ENCODE data around the gene ITGA1.

Gene ITGA1

GRCh38 chr5:52870448-52870847 lies 82.7 kb downstream of the ITGA1 start:
- no peak for FAIRE-seq

GRCh38 chr5:52875827-52876226 lies 88.1 kb downstream of the ITGA1 start:
- FAIRE-seq: no peak

GRCh38 chr5:52876456-52876855 lies 88.7 kb downstream of the ITGA1 start:
- FAIRE-seq: no peak

GRCh38 chr5:52878656-52879055 lies 90.9 kb downstream of the ITGA1 start:
- no peak for FAIRE-seq

GRCh38 chr5:52880541-52880940 lies 92.8 kb downstream of the ITGA1 start:
- no peak for FAIRE-seq

DNA sequence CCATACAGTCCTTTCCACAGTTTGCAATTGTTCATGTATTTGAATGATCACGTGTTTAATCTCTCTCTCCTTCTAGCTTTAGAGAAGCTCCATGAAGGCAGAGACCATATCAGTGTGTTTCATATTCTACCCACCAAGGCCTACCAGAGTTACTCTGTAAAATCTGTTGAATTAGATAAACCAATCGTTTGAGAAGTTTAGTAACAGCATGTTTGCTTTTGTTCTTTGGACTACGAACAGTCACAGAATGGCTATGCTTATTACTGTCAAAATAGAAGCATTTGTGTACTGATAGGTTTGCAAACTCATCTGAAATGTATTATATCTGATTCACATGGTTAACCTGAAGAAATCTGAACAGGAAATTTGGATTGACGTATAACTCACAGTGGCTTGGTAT lies 93.8 kb downstream of the ITGA1 start:
- FAIRE-seq: no peak

GRCh38 chr5:52883110-52883509 lies 95.4 kb downstream of the ITGA1 start:
- no peak for FAIRE-seq

GRCh38 chr5:52884453-52884852 lies 96.7 kb downstream of the ITGA1 start:
- FAIRE-seq: no peak

GRCh38 chr5:52885614-52886013 lies 97.9 kb downstream of the ITGA1 start:
- no peak for FAIRE-seq

DNA sequence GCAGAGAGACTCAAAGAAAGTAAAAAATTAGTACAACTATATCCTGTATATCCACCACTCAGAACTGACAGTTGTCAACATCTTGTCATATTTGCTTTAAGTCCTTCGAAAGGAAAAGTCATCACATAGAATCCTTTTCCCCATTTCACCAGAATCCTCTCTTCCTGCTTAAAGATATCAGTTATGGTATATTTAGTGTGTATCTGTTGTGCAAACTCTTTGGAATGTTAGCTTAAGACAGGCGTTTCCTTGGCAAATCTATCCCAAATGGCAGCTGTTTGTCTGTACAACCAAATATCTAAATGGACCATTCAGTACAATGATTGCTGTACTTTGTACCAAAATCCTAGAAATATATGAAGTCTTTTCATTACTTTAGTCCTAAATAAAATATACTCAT lies 98.5 kb downstream of the ITGA1 start:
- FAIRE-seq: no peak

GRCh38 chr5:52887066-52887465 lies 99.3 kb downstream of the ITGA1 start:
- FAIRE-seq: no peak

DNA sequence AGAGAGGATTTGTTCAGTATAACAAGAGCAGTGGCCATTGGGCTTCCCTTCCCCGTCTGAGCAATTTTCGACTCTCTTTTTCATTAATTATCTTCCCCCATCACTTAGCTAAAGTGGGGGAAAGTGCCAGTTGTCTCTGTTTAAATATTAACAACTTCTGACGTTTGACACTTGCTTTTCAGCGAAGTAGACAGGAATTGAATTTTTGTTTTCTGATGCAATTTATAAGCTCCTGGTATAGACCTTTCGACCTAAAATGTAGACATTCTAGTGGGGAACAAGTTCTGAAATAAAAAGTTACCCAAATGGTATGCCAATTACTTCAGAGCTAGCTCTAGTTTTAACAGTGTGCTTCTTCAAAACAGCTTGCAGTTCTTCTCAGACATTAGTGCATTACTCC lies 100.6 kb downstream of the ITGA1 start:
- no peak for FAIRE-seq

GRCh38 chr5:52892242-52892878 lies 104.6 kb downstream of the ITGA1 start:
- FAIRE-seq: no peak

DNA sequence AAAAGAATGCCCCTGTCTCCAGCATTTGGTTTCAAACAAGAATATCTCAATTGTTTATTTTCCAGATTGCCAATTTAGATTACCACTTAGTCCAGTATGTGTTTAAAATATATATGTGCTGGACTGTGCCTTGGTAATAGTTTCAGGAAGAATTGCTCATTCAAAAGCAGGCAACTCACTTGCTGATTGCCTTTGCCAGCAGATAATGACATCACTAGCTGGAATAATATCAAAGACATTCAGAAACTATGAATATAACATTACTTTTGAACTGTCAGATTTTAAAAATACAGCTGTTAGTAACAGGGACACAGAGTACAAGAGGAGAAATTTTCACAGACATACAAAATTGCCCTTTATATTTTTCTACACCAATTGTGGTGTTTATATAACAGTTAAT lies 105.4 kb downstream of the ITGA1 start:
- FAIRE-seq: no peak

DNA sequence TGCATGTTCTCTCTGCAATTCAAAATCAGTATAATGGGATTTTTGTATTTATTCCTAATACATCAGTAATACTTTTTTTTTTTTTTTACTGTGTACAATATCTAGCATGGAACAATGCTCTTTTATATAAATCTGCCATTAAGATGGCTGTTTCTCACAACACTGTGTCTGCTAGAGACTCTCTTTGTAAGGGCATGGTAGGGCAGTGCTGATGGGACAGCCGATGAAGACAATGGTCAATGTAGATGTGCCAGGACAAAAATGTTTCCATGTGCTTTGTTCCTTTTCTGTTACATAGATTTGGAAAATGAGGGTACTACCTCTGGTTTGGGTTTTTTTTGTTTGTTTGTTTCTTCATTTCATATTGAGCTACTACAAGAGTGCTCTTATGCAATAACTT lies 106.1 kb downstream of the ITGA1 start:
- no peak for FAIRE-seq

- FAIRE-seq: no peak
Measured at GRCh38 chr5:52894451-52894850, 106.7 kb downstream of the ITGA1 start.

DNA sequence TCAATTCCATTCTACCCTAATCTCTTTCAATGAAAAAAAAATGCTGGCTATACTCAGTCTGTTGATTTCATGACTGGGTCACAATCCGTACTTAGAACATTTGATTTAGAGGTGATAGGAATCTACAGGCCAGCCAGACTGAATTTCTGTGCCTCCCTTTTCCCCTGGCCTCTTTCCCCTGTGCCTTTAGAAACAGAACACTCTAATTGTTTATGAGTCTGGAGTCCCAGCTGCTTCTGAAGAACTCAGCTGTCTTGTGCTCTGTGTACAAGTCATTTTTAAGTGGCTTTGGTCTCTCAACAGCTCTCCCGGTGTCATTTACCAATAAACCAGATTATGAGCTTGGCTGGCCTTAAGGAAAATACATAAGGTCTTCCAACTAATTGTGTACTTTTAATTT lies 107.4 kb downstream of the ITGA1 start:
- FAIRE-seq: no peak

GRCh38 chr5:52895572-52896413 lies 108.1 kb downstream of the ITGA1 start:
- FAIRE-seq: no peak

DNA sequence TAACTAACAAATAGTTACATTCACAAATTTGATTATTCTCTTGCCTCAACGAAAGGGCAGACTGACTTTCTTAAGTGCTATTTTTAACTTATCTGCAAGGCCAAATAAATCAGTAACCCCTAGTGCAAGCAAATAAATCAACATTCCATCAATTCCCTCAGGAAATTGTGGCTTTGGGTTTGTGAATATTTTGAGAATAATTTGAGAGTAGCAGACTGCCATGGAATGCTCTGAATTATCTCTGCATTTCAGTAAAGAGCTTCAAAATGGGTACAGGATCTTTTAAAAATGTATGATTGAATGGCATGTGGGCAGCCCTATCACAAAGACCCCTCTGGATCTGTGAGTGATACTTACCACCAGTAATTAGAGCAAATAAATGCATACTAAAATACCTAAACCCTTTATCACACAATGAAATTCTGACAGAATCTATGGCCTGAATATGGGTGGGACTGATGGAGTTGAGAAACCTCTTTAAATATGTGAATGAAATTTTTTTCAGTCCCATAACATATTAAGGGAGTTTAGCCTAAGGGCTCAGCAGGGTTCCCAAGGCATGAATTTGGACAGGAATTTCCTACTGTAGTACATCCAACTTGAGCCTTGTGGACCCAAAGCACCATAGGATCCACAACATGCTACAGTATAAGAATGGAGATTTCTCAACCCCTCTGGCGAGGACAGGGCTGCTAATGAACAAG lies 109.0 kb downstream of the ITGA1 start:
- FAIRE-seq: no peak

- FAIRE-seq: no peak
Measured at GRCh38 chr5:52897238-52897614, 109.5 kb downstream of the ITGA1 start.

DNA sequence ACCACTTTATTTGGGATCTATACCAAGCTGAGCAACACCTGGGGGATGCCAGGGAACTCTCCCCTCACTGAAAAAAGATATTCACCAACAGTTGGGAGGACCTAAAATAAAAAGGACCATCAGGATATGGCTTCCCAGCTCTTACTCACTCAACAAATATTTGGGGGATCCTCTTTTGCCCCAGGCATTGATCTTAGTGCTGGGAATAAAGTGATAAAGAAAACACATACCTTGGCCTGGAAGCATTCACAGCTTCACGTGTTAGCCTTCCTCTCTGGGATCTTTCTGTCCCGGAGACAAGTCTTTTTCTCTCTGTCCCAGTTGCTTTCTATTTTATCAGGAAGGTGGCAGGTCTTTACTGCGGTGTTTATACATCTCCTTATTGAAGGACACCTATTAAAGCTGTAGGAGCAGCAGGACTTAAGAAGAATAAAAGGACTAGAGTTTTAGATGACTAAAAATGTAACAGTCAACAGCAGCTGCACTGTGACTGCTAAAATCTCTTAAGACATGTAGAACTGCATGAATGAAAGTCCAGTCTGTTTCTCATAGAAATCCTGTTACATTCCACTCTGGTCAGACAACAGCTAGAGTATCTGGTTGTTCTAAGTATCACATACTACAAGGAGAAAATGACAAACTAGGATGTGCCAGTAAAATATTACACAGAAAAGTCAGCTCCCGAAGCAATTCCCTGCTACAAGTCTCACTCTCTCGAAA lies 111.4 kb downstream of the ITGA1 start:
- no peak for FAIRE-seq

GRCh38 chr5:52903142-52903541 lies 115.4 kb downstream of the ITGA1 start:
- FAIRE-seq: no peak

DNA sequence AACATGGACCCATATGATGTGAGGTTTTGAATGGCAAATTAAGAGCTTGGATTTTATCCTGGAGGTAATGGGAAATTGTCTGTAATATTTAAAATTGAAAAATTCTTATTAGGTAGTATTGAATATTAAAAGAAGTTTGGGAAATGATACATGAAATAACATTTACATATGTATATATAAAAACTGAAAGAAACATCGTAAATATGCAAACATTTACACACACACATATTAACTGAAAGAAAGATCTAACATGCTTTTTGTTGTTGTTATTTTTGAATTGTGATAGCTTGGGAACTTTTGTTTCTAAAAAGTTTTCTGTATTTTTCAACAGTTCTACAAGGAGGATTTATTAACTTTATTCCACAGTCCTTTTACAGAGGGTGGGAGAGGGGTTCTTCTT lies 118.6 kb downstream of the ITGA1 start:
- no peak for FAIRE-seq

All from A204.1 (cell line).